HG03280 (cell line): Measurements from ENCODE around the gene GNL3.

ENCODE experiments used
- ATAC-seq: cut with Tn5 transposase; IDR thresholded peaks from one replicate; pipeline ENCODE4 v1.9.1; 2021; ENCODE audit warnings: mild to moderate bottlenecking, moderate library complexity; ENCODE audit not compliant: unreplicated experiment

Gene GNL3

GRCh38 chr3:52685285-52685708 lies 535 bp upstream of the GNL3 start:
- ATAC-seq = peak; percentile 80

GRCh38 chr3:52688266-52688665 lies 2.4 kb downstream of the GNL3 start:
- no peak for ATAC-seq

- no peak for ATAC-seq
Observed at GRCh38 chr3:52689151-52689550, 3.3 kb downstream of the GNL3 start.

- ATAC-seq = no peak
Observed at GRCh38 chr3:52690560-52690959, 4.7 kb downstream of the GNL3 start.

GRCh38 chr3:52693071-52693470 lies 7.2 kb downstream of the GNL3 start:
- no peak for ATAC-seq

- ATAC-seq = no peak
Observed at GRCh38 chr3:52694528-52695189, 8.8 kb downstream of the GNL3 start.

GRCh38 chr3:52695798-52696671 lies 10.2 kb downstream of the GNL3 start:
- ATAC-seq = no peak

- no peak for ATAC-seq
Observed at GRCh38 chr3:52696830-52697631, 11.2 kb downstream of the GNL3 start.

- ATAC-seq = no peak
Observed at GRCh38 chr3:52697632-52697965, 11.8 kb downstream of the GNL3 start.

GRCh38 chr3:52703341-52703740 lies 17.5 kb downstream of the GNL3 start:
- ATAC-seq = no peak

- ATAC-seq = no peak
Observed at GRCh38 chr3:52704611-52705437, 19.0 kb downstream of the GNL3 start.

- no peak for ATAC-seq
Observed at GRCh38 chr3:52705438-52705687, 19.5 kb downstream of the GNL3 start.

GRCh38 chr3:52705688-52706686 lies 20.2 kb downstream of the GNL3 start, which contains the start of the genes GLT8D1 and SPCS1:
Gene GLT8D1 (minus strand): TSS chr3:52705791. CDS start chr3:52700460, 5,331 bp downstream.
Gene SPCS1 (plus strand): TSS chr3:52706106. CDS start chr3:52706247, 141 bp downstream.
- peak; percentile 81 for ATAC-seq

- no peak for ATAC-seq
Observed at GRCh38 chr3:52707585-52707984, 21.8 kb downstream of the GNL3 start.

GRCh38 chr3:52710512-52710911 lies 24.7 kb downstream of the GNL3 start:
- ATAC-seq = no peak

- no peak for ATAC-seq
Observed at GRCh38 chr3:52712291-52713212, 26.7 kb downstream of the GNL3 start.

GRCh38 chr3:52714335-52715302 lies 28.8 kb downstream of the GNL3 start:
- ATAC-seq = no peak
